HG03354 (cell line): ENCODE data around the gene BLVRB.
"Not testable (repeated sequence)": the region's sequence is repeated elsewhere in the genome, so short reads cannot be mapped to it uniquely, and the experiment has no call there.

Source experiments
- ATAC-seq: cut with Tn5 transposase; IDR thresholded peaks from one replicate; pipeline ENCODE4 v1.9.1; 2021; ENCODE audit warnings: mild to moderate bottlenecking; ENCODE audit not compliant: unreplicated experiment, poor library complexity, severe bottlenecking

The BLVRB gene

GRCh38 chr19:40453943-40454342 lies 11.6 kb downstream of the BLVRB start:
- ATAC-seq = not testable (repeated sequence)

- ATAC-seq = no peak
Measured at GRCh38 chr19:40453151-40453735, 12.3 kb downstream of the BLVRB start.

DNA sequence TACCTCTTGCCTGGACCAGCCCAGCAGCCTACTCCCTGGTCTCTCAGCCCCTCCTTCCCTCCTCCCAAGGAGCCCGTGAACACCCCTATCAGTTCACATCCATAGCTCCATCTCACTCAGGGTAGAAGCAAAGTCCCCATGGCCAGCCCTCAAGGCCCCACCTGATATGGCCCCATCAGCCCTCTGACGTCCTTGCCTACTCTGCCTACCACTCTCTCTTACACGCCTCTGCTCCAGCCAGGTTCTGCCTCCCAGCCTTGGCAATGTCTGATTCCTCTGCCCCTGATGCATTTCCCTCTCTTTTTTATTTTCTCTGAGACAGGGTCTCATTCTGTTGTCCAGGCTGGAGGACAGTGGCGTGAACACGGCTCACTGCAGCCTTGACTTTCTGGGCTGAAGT lies 13.5 kb downstream of the BLVRB start:
- ATAC-seq = no peak

DNA sequence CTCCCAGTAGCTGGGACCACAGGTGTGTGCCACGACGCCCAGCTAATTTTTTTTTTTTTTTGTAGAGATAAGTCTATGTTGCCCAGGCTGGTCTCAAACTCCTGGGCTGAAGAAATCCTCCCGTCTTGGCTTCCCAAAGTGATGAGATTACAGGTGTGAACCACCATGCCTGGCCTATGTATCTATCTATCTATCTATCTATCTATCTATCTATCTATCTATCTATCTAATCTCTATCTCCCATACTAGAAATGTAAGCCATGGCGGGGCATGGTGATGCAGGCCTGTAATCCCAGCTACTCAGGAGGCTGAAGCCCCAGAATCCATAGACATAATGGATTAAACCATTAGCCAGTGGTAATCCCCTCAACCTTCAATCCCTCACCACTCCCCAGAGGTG lies 14.9 kb downstream of the BLVRB start:
- ATAC-seq = no peak

DNA sequence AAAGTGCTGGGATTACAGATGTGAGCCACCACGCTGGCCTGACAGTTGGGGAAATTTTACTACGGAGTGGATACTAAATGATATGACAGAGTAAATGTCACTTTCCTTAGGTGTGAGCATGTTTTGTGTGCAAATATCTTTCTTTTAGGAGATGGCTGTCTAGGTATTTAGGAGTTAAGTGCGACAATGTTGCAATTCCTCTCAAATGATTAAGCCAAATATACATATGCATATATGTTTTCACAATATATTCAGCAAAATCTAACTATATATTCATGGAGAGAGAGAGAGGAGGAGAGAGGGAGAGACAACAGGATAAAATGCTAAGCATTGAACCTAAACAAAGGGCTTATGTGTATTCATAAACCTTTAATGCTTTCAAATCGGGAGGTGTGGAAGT lies 16.0 kb downstream of the BLVRB start:
- ATAC-seq = no peak

GRCh38 chr19:40446263-40446784 lies 19.2 kb downstream of the BLVRB start:
- no peak for ATAC-seq

DNA sequence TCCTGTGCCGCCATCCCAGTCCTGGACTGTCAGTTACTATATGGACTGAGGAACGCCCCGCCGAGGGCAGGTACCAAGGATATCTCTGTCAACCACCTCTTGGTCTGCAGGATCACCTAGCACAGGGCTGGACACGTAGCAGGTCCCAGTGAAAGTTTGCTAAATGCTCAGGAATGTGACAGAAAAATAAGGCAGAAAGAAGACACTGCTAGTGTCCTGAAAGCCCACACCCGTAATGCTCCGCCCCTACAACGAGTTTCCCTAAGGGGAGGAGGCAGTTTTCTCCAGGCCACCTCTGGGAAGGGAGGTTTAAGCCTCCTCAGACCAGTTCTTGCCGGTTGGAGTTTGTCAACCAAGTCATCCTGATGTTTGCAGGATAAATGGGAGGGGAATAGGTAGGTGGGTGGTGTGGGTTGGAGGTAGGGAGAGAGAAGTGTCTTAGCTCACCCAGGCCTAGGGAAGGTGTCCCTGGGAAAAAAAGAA lies 19.7 kb downstream of the BLVRB start:
- no peak for ATAC-seq

DNA sequence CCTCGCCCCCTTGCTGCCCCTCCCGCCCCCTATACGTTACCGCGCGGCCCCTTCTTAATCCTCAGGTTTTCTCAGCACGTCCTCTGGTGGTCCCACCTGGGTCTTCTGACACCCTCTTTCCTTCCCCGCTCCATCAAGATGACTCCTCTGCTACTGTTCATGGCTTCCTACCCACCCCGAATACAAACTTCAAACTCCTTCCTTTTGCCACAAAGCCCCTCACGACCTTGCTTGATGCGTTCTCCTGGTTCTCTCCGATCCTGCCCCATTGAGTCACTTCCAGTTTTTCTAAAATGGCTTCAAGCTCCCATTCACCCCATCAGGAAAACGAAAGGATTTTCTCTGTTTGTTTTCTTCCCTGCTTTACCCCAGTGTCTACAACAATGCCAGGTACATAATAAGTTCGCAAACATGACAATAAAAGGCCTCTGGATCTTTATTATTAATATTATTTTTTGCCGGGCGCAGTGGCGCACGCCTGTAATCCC lies 20.7 kb downstream of the BLVRB start:
- no peak for ATAC-seq

DNA sequence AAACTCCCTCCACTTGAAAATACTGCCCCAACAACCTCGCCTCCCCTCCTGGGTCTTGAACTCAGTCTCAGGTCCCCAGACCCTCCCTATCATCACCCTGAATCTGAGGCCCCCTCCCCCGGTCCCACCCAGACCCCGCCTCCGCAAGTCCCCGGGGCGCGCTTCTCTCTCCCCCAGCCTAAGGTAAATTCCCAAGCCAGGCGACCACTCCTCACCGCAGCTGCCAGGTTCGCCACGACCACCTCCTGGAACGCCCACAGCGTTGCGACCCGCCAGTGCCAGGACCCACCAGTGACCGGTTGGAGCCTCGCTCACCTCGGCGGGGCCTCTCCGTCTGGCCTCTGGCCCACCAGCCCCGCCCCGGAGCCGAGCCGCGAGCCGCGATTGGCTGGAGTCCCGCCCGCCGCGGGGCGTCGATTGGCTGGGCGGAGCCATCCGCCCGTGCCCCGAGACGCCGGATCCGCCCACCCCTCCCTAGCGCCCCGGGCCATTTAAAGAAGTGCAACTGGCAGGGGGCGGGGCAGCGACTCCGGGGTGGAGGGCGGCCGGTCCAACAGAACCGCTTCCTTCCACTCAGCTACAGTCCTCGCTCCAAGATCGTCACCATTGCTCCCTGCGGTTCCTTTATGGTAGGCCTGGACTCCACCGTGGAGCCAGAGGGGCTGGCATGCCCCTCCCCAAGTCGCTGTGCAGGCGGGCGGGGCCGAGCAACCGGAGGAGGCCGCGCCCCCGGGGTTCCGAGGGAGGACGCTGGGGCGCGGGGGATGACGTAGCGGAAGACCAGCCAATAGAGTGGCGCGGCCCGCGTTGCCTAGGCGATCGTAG lies 21.3 kb downstream of the BLVRB start, which contains the start of gene SERTAD3:
TSS of gene SERTAD3 (minus strand) at position 336 of the 825 bp plus-strand sequence. CDS start 2,255 bp downstream, outside the sequence.
- peak; percentile 65 for ATAC-seq

DNA sequence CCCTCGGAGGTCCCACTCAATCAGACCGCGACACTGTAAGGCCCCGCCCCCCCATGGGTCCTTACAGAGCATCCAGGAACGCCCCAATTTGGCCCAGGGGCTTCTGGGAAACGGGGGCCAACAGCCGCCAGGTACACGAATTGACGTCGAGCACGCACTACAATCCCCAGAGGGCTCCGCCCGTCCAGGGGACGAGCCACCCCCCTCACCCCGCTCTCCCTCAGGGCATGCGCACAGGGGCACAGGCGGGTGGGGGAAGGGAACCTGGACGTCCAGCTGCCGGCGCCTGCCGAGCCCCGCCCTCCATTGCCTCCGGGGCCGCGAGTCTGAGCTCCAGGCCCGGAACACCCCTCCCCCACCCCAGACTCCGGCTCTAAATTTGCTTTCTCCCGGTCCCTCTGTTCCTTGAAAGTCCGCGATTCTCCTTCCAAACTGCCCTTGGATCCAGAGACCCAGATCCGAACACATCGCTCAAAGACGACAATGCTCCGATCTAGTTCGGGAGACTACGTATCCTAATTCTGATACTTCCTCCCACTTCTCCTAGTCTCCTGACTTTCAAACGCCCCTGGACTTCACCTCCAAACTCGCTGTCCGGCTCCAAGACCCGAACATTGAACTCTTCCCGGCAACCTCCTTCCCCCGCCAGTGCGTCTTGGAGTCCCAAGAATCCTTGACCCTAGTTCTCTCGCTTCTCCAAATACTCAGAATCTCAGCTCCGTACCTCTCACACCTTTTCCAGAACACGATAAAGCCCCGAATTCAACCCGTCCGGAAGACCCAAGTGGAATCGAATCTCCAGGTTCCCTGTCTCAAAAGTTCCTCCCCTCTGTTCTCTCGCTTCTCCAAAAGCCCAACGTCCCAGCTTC lies 22.2 kb downstream of the BLVRB start:
- peak; percentile 73 for ATAC-seq

DNA sequence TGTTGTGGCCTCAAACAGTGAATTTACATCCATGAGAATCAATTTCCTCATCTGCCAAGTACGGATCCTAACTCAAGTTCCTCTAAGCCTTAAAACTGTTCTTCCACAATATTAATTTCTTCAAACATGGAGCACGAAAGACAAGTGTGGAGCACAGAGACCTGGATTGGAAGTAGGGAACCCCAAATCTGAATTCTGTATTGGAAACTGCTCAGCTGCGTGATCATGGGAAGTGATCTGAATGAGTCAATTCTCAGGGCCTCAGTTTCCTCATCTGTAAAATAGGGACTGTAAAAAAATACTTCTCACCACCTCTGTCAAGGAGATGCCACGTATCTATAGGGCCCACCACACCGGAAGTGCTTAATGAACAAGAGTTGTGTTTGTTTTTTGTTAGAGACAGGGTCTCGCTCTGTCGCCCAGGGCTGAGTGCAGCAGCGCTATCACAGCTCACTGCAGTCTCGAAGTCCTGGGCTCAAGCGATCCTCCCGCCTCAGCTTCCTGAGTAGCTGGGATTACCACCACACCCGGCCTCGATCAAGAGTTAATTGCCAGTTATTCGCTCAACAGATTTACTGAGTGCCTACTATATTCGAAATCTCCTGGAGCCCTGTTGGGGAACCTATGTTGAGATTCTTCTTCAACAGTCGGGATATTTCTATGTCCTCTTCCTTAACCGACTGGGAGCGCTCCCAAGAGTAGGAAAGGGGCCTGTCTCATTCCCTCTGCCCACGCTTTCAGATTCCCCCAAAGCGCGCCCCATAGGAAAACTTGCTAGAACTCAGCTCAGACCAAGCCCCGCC lies 23.0 kb downstream of the BLVRB start:
- no peak for ATAC-seq

- no peak for ATAC-seq
Measured at GRCh38 chr19:40441719-40442253, 23.8 kb downstream of the BLVRB start.

GRCh38 chr19:40438284-40438683 lies 27.3 kb downstream of the BLVRB start:
- ATAC-seq = no peak

- ATAC-seq = peak; percentile 59
Measured at GRCh38 chr19:40433391-40434216, 31.9 kb downstream of the BLVRB start.

DNA sequence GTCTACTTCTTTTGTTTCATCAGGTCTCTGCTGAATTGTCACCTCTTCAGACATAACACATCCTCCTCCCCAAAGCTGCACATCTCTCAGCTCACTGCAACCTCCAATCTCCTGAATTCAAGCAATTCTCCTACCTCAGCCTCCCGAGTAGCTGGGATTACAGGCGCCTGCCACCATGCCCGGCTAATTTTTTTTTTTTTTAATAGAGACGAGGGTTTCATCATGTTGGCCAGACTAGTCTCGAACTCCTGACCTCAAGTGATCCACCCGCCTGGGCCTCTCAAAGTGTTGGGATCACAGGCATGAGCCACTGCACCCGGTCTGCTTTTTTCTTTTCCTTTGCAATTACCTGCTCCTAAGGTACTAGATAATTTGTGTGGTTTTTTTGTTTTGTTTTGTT lies 32.8 kb downstream of the BLVRB start:
- ATAC-seq = not testable (repeated sequence)

GRCh38 chr19:40431698-40432097 lies 33.8 kb downstream of the BLVRB start:
- ATAC-seq = no peak

DNA sequence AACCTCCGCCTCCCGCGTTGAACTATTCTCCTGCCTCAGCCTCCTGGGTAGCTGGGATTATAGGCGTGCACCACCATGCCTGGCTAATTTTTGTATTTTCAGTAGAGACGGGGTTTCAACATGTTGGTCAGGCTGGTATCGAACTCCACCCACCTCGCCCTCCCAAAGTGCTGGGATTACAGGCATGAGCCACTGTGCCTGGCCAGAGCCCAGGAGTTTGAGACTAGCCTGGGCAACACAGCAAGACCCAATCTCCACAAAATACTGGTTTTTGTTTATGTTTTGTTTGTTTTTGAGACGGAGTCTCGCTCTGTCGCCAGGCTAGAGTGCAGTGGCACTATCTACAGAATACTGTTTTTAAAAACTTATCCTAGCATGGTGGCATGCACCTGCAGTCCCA lies 35.3 kb downstream of the BLVRB start:
- ATAC-seq = not testable (repeated sequence)

- ATAC-seq = not testable (repeated sequence)
Measured at GRCh38 chr19:40428197-40428596, 37.3 kb downstream of the BLVRB start.
